Thoracic aorta (tissue), 2 donors: ENCODE measurements around the gene OR7G3. TPM values are rescaled to one million over a fixed set of nuclear protein-coding genes. Genes with fewer than 3 reads are reported as not detected.

ENCODE experiments used
- ATAC-seq: fragments of 150-250 bp; one replicate; pipeline ENCODE4 v1.8.0; 2017; ENCODE audit warnings: low read depth; ENCODE audit not compliant: insufficient number of reproducible peaks, low FRiP score
- DNase-seq: peaks from one replicate; pipeline ENCODE4 v3.0.0-alpha.2; 2020; ENCODE audit warnings: low spot score
- H3K27ac ChIP-seq, 2 donors: fragments of 200-600 bp; sonication (generic); 1 replicate in 1 of 2; 2 replicates in 1 of 2; pipeline ENCODE4 v1.5.1; 2016; ENCODE audit warnings: mild to moderate bottlenecking in 2 of 2, moderate library complexity in 2 of 2
- H3K27me3 ChIP-seq: fragments of 200-600 bp; sonication (generic); replicated peaks from 2 replicates; pipeline ENCODE4 v1.6.0; 2016; ENCODE audit warnings: mild to moderate bottlenecking; ENCODE audit not compliant: insufficient read depth
- H3K36me3 ChIP-seq: fragments of 200-600 bp; sonication (generic); one replicate; pipeline ENCODE4 v1.5.1; 2016
- H3K4me1 ChIP-seq, 2 donors: fragments of 200-600 bp; sonication (generic); 1 replicate in 1 of 2; 2 replicates in 1 of 2; pipeline versions ENCODE4 v1.5.1 to v1.6.0; 2016; ENCODE audit warnings: low read depth in 2 of 2, mild to moderate bottlenecking in 1 of 2; ENCODE audit not compliant: control insufficient read depth in 1 of 2
- H3K4me3 ChIP-seq: fragments of 200-600 bp; sonication (generic); 2 replicates; pipeline ENCODE4 v1.5.1; 2016; ENCODE audit warnings: mild to moderate bottlenecking
- H3K9me3 ChIP-seq: fragments of 200-600 bp; sonication (generic); 2 replicates; pipeline ENCODE4 v1.5.1; 2016
- CTCF ChIP-seq: fragments of 200-600 bp; sonication (generic); IDR thresholded peaks from one replicate; pipeline ENCODE4 v1.5.1; 2019; ENCODE audit warnings: antibody characterized with exemption
- total RNA-seq, 2 donors: library from RNA; depleted of rRNA; stranded (reverse); fragments of >200 nt; gene quantifications; one replicate each; pipeline versions ENCODE4 v1.1.0 to v1.2.3, GENCODE V29; 2016

The OR7G3 gene
- total RNA-seq, 2 donors from 2014 or later, result not detected

- H3K27ac ChIP-seq, result no peak overlapping the region
- TF ChIP-seq CTCF, result no peak
- DNase-seq, result no peak
These were observed 48.1 kb downstream of the OR7G3 start for GRCh38 chr19:9078651-9079050.

GRCh38 chr19:9076901-9077300 is 49.8 kb downstream of the OR7G3 start:
- ATAC-seq, result no peak
- TF ChIP-seq CTCF, result no peak

More at GRCh38 chr19:9078651-9079050, 48.1 kb downstream of the OR7G3 start:
- Histone ChIP-seq H3K4me1 (peaks cover 0 to 12% of the 10 kb centered on the region in 2 donors), H3K4me3 (no peak overlapping the region), H3K36me3 (no peaks in the 10 kb centered on the region), H3K9me3 (no peaks in the 10 kb centered on the region), H3K27me3 (no peaks in the 10 kb centered on the region)
- no peak for ATAC-seq

More at GRCh38 chr19:9076901-9077300, 49.8 kb downstream of the OR7G3 start:
- Histone ChIP-seq H3K4me3 (no peak overlapping the region), H3K4me1 (peaks cover 0 to 12% of the 10 kb centered on the region in 2 donors), H3K36me3 (no peaks in the 10 kb centered on the region), H3K9me3 (no peaks in the 10 kb centered on the region), H3K27ac (no peak overlapping the region), H3K27me3 (no peaks in the 10 kb centered on the region)
- no peak for DNase-seq

Other genes starting within 250 kb of the OR7G3 start
- gene MUC16, start 116.5 kb downstream of the OR7G3 start, total RNA-seq, result under 1 TPM in 1 of 2 donors, not detected in 1; under 0.01 TPM
- gene OR1M1, start 39.9 kb downstream of the OR7G3 start, total RNA-seq, result not detected
- gene OR7G2, start 19.5 kb downstream of the OR7G3 start, total RNA-seq, result not detected
- gene OR7G1, start 11.2 kb downstream of the OR7G3 start, total RNA-seq, result not detected
- 10 to 100 TPM; 13.5 to 20.3 TPM for gene ZNF317, start 13.4 kb upstream of the OR7G3 start, total RNA-seq
- not detected for gene OR7D2, start 52.0 kb upstream of the OR7G3 start, total RNA-seq
- gene OR7D4, start 92.6 kb upstream of the OR7G3 start, total RNA-seq, result not detected
- not detected for gene OR7E24, start 124.0 kb upstream of the OR7G3 start, total RNA-seq
- 10 to 100 TPM; 11.6 to 33.6 TPM for gene ZNF699, start 182.9 kb upstream of the OR7G3 start, total RNA-seq
- 10 to 100 TPM; 22.7 to 26.5 TPM for gene ZNF559, start 197.2 kb upstream of the OR7G3 start, total RNA-seq
- gene ZNF177, start 236.1 kb upstream of the OR7G3 start, total RNA-seq, result 1 to 10 TPM; 1.9 to 4.2 TPM